ES-I3 (cell line): ENCODE results near the gene DPYD.

Experiments used
- H3K36me3 ChIP-seq: 2 replicates; pipeline ENCODE4 v1.6.1; 2013; ENCODE audit warnings: mild to moderate bottlenecking, low read length, control low read depth, moderate library complexity; ENCODE audit not compliant: insufficient read depth
- H3K4me1 ChIP-seq: 2 replicates; pipeline ENCODE4 v1.6.1; 2013; ENCODE audit warnings: mild to moderate bottlenecking, control low read depth, low read length; ENCODE audit not compliant: insufficient read depth
- H3K9ac ChIP-seq: 2 replicates; pipeline ENCODE4 v1.6.1; 2013; ENCODE audit warnings: low read depth, mild to moderate bottlenecking, low read length, moderate library complexity
- H3K9me3 ChIP-seq: 2 replicates; pipeline ENCODE4 v1.6.1; 2013; ENCODE audit warnings: mild to moderate bottlenecking, low read length, moderate library complexity; ENCODE audit not compliant: control insufficient read depth, insufficient read depth

Gene DPYD

DNA sequence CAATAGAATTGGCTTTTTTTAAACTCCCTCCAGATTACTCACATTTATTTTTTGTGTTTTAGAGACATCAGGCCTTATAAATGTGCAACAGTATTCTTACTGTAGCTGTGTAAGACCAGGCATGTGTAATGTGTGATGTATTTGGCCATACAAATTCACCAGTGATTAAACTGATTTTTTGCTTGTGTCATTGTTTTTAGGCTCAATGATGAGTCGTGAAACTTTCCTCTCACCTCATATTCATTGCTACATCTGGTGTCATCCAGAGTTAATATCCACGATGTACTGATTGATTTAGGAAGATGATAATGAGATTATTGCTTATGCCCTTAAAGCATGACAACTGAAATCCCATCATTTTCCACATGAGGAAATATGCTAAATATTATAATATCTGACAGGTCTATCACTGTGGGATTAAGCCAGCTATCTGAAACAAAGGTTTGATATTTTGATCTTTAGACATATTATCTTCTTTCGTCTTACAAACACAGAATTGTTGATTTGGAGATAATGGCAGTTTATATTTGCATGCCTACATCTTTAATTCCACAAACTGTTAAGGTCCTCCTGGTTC, 711.4 kb downstream of the DPYD start:
- H3K4me1 ChIP-seq: no peaks in the 10 kb centered on the region
- H3K36me3 ChIP-seq: no peaks in the 10 kb centered on the region
- H3K9me3 ChIP-seq: no peaks in the 10 kb centered on the region
- H3K9ac ChIP-seq: no peak overlapping the region

DNA sequence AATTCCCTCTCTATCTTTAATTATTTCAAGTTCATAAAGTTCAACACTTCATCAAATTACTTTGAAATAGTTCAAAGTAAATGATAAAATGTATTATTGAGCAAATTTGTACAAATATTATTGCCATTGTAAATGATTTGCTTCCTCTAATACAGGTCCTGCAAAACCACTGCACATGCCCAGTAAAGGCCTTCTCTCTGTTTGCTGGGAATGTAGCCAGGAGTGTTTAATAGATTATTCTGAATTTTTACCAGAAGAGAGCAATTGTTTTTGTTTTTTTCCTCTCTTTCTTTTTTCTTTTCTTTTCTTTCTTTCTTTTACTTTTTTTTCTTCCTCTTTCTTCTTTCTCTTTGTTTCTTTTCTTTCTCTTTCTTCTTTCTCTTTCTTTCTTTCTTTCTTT, 713.0 kb downstream of the DPYD start:
- H3K36me3 ChIP-seq: no peaks in the 10 kb centered on the region
- peaks cover under 1% of the 10 kb centered on the region; the same call in 1 of the 2 replicates for H3K4me1 ChIP-seq
- H3K9me3 ChIP-seq: no peaks in the 10 kb centered on the region
- no peak overlapping the region for H3K9ac ChIP-seq

GRCh38 chr1:97204468-97204867, 716.4 kb downstream of the DPYD start:
- Histone ChIP-seq H3K9me3 (no peaks in the 10 kb centered on the region), H3K9ac (no peak overlapping the region), H3K36me3 (no peaks in the 10 kb centered on the region), H3K4me1 (peaks cover 6% of the 10 kb centered on the region)

DNA sequence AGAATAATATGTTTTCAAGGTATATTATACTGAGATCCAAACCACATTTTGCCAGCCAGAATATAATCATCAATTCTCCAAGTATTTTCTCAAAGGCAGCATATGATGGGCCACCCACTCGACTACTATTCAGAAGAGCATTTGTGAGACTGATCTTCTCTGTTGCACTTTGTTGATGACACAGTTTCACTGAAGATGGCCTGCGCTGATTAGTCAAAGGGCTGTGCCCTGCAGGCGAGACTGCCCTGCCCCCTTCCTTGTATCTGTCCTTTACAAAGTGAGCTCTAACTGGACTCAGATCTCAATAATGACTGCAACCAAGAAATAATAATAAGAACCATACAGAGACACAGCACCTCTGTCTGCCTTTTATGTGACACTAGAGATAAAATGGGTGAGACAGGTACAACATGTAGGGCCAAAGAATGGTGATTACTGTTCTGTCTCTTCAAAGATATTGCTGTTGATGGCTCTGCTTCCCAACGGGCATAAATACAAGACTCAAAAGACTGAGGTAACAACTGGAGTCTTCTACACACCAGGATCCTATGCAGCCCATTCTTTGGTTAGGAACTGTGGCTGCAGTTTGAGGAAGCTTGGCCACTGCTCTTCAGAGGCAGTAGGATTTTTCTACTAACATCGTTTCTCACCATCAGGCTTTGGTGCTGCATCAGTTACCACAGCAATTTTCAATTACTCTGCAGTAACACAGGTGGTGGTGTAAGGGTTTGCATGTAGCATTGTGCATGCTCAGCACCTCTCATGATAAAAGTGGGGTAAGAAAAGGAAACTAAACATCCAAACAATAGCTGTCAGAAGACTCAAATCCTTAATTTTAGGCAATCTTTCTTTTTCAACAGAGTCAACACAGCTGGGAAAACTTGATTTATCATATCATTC, 718.1 kb downstream of the DPYD start:
- H3K9me3 ChIP-seq: no peaks in the 10 kb centered on the region
- H3K4me1 ChIP-seq: peaks cover 6% of the 10 kb centered on the region
- H3K36me3 ChIP-seq: no peaks in the 10 kb centered on the region
- no peak overlapping the region for H3K9ac ChIP-seq

GRCh38 chr1:97201641-97202040, 719.2 kb downstream of the DPYD start:
- Histone ChIP-seq H3K9me3 (no peaks in the 10 kb centered on the region), H3K4me1 (peaks cover 6% of the 10 kb centered on the region), H3K36me3 (no peaks in the 10 kb centered on the region), H3K9ac (no peak overlapping the region)

- Histone ChIP-seq H3K4me1 (peaks cover 6% of the 10 kb centered on the region), H3K9ac (no peak overlapping the region), H3K9me3 (no peaks in the 10 kb centered on the region), H3K36me3 (no peaks in the 10 kb centered on the region)
Measured at GRCh38 chr1:97200595-97200994, 720.2 kb downstream of the DPYD start.

DNA sequence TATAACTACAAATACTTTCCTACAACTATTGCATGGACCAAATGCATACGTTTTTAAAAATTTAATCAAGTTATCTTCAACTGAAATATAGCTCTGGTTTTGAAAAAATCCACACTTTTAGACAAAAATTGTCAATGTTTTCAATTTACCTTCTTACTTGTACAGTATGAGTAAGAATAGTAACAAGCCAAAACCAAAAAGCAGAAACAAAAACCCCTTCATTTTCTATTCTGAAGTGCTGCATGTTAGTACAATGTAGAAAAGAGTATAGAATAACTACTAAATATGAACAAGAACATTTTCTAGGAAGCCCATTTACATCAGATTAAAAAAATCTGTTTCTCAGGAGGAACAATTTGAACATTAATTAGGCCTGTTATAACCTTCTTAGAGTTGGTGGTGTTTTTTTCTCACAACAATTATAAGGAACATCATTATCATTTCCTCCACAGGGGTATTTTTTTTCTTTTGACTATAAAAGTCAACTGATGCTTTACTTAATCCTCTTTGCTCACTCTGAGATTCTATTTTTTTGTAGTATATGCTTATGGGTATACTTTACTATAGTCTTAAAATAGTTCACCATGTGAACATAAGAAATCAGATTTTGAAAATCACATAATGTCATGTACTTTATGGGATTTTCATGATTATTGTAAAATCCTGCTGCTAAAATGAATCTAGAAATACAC, 723.9 kb downstream of the DPYD start:
- no peaks in the 10 kb centered on the region for H3K9me3 ChIP-seq
- H3K9ac ChIP-seq: no peak overlapping the region
- H3K4me1 ChIP-seq: no peaks in the 10 kb centered on the region
- H3K36me3 ChIP-seq: no peaks in the 10 kb centered on the region

DNA sequence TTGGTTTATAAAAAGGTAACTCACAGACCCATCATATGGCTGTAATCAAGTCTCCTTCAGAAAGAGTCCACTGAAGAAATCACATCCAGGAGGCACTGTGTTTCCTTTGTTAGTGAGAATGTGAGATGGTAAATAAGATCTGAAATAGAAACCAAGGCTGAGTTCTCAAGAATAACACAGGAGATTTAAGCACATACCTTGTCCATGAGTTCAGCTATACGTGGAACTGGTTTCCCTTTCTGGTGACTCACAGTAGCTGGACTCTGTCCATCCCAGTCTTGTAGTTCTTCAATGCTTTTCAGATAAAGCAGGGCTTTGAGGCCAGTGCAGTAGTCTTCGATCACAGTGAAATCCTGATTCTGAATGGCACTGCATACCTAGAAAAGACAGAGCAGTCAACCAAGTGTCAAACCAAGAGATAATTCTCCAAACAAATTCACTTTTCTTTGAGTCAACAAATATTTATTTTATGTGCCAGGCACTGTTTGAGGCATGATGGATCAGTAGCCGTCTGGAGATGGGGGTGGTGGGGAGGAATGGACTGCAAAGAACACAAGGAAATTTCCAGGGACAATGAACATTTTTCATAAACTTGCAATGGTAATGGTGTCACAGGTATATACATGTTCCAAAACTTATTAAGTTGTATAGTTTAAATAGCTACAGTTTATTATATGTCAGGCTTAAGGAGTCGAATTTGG, 727.8 kb downstream of the DPYD start:
- H3K4me1 ChIP-seq: no peaks in the 10 kb centered on the region
- H3K9ac ChIP-seq: no peak overlapping the region
- H3K36me3 ChIP-seq: no peaks in the 10 kb centered on the region

DNA sequence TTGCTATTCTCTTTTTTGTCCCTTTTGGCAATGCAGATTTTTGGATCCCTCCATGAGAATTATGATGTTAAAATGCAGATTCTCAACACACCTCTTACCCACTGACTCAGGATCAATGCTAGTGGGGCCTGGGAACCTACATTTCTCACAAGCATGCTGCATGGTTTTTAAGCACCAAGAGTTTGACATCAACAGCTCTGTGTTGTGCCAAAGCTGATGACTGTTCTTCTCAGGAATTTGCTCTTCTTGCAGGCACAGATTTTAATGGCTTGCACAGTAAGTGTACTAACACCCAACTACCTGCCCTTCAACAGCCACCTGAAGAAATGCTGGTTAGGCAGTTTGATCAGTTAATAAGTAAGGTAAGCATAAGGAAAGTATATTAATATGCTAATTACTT, 730.5 kb downstream of the DPYD start:
- Histone ChIP-seq H3K9ac (no peak overlapping the region), H3K9me3 (no peaks in the 10 kb centered on the region), H3K4me1 (no peaks in the 10 kb centered on the region), H3K36me3 (no peaks in the 10 kb centered on the region)

More for the DNA sequence above, 727.8 kb downstream of the DPYD start:
- no peaks in the 10 kb centered on the region for H3K9me3 ChIP-seq

- H3K9me3 ChIP-seq: no peaks in the 10 kb centered on the region
- no peak overlapping the region for H3K9ac ChIP-seq
- H3K36me3 ChIP-seq: no peaks in the 10 kb centered on the region
- H3K4me1 ChIP-seq: no peaks in the 10 kb centered on the region
Measured at GRCh38 chr1:97186381-97186780, 734.5 kb downstream of the DPYD start.

DNA sequence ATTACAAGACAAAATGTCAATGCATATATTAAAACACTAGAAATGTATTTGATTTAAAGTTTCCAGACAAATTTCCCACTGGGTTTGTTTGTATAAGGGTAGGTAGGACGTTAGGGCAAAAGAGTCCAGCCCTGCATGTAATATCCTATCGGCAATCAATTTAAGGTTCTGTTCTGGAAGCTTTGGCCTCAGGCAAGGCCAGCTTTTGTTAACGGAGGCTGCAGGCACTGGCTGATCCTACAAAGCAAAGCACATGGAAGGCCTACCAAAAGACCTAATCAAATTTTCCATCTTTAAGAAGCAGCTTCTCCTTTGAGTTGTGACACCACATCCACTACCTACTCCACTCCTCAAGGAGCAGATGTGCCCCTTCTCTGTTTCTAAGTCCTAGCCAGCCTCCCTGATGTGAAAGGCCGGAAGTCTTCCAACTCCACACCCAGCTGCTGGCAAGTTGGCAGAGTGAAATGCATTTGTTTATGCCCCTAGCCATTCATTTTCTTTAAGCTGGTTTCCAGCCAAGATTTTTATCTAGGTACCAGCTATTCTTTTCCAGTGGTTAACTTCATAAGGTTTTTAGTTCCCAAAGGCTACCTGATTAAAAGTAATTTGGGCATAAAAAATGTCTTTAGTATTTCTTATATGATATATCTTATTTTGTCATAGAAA, 746.7 kb downstream of the DPYD start:
- no peaks in the 10 kb centered on the region for H3K9me3 ChIP-seq
- H3K36me3 ChIP-seq: no peaks in the 10 kb centered on the region
- H3K9ac ChIP-seq: no peak overlapping the region
- peaks cover 6% of the 10 kb centered on the region; the same call in 1 of the 2 replicates for H3K4me1 ChIP-seq

DNA sequence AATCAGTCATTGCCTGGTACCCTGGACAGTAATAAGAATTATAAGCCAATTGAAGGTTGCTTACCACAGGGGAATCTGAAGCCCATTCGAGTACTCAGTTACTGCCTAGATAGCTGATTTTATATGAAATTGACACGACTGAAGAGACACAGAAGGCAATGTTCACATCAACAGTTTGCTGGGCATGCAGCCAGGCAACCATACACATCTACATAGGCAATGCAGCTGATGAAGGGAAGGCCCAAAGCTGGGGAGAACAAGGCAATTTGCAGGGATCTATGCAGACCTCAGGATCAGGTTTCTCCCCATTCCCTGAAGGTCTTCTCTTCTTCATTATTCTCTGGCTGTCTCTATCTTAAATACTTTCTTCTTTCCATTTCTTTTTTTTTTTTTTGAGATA, 750.5 kb downstream of the DPYD start:
- H3K9me3 ChIP-seq: no peaks in the 10 kb centered on the region
- no peaks in the 10 kb centered on the region for H3K36me3 ChIP-seq
- peaks cover 6% of the 10 kb centered on the region; the same call in 1 of the 2 replicates for H3K4me1 ChIP-seq

GRCh38 chr1:97168056-97168455, 752.8 kb downstream of the DPYD start:
- no peak overlapping the region for H3K9ac ChIP-seq
- no peaks in the 10 kb centered on the region for H3K9me3 ChIP-seq
- no peaks in the 10 kb centered on the region for H3K36me3 ChIP-seq
- H3K4me1 ChIP-seq: peaks cover 6% of the 10 kb centered on the region; the same call in 1 of the 2 replicates

More for the DNA sequence above, 750.5 kb downstream of the DPYD start:
- H3K9ac ChIP-seq: no peak overlapping the region

- Histone ChIP-seq H3K36me3 (no peaks in the 10 kb centered on the region), H3K9me3 (no peaks in the 10 kb centered on the region)
Measured at GRCh38 chr1:97167246-97167645, 753.6 kb downstream of the DPYD start.

More at GRCh38 chr1:97167246-97167645, 753.6 kb downstream of the DPYD start:
- Histone ChIP-seq H3K4me1 (peaks cover 6% of the 10 kb centered on the region; the same call in 1 of the 2 replicates), H3K9ac (no peak overlapping the region)
